T-cell (primary cell): ENCODE data around the gene ARHGAP5. TPM values are rescaled to one million over a fixed set of nuclear protein-coding genes. Genes with fewer than 3 reads are reported as not detected.

ENCODE experiments used
- ATAC-seq, 4 experiments: fragments of 200-7000 bp in 3 of 4; fragments of 150-1000 bp in 1 of 4; cut with Tn5 transposase; replicated peaks in 1 of 4; 1 replicate in 3 of 4; 2 replicates in 1 of 4; pipeline ENCODE4 v1.10.0; 2021; ENCODE audit warnings: moderate library complexity in 3 of 4, mild to moderate bottlenecking in 2 of 4, moderate number of reproducible peaks in 1 of 4
- CTCF ChIA-PET, 2 donors: fragments of 300-600 bp; sonication (Branson Sonifier 250); formaldehyde crosslinking; loops; one replicate each; lab custom pipeline; 2022; ENCODE audit warnings: antibody characterized with exemption in 2 of 2; lab: Charles Lee
- POLR2A ChIA-PET, 2 donors: fragments of 300-600 bp; sonication (Branson Sonifier 250); formaldehyde crosslinking; loops; one replicate each; lab custom pipeline; 2022; ENCODE audit warnings: antibody characterized with exemption in 2 of 2; lab: Charles Lee
- DNase-seq, 35 experiments: peaks; one replicate each; pipeline versions ENCODE4 v3.0.0 to v3.0.0-alpha.2; 2013 to 2023
- H3K27ac ChIP-seq: one replicate; pipeline ENCODE4 v1.5.1; 2013; ENCODE audit warnings: low read length
- H3K27me3 ChIP-seq, 2 experiments: replicated peaks in 1 of 2; 1 replicate in 1 of 2; 2 replicates in 1 of 2; pipeline versions ENCODE4 v1.6.1 to v1.7.0; 2013; ENCODE audit warnings: low read length in 1 of 2, mixed read lengths in 1 of 2; ENCODE audit not compliant: control insufficient read depth in 2 of 2, insufficient read depth in 2 of 2; ENCODE audit errors: extremely low read depth in 1 of 2
- H3K36me3 ChIP-seq, 2 donors: 1 replicate in 1 of 2; 2 replicates in 1 of 2; pipeline versions ENCODE4 v1.6.1 to v1.7.0; 2013; ENCODE audit warnings: low read length in 1 of 2; ENCODE audit not compliant: control insufficient read depth in 2 of 2, insufficient read depth in 1 of 2; ENCODE audit errors: extremely low read depth in 1 of 2
- H3K4me1 ChIP-seq, 2 experiments: 1 replicate in 1 of 2; 2 replicates in 1 of 2; pipeline versions ENCODE4 v1.6.1 to v1.7.0; 2013; ENCODE audit warnings: low read length in 2 of 2, mixed read lengths in 1 of 2; ENCODE audit not compliant: insufficient read depth in 2 of 2, control insufficient read depth in 1 of 2; ENCODE audit errors: extremely low read depth in 1 of 2
- H3K4me3 ChIP-seq, 2 donors: 1 replicate in 1 of 2; 2 replicates in 1 of 2; pipeline versions ENCODE4 v1.5.1 to v1.7.0; 2013; ENCODE audit warnings: mild to moderate bottlenecking in 2 of 2, low read length in 1 of 2, moderate library complexity in 1 of 2; ENCODE audit not compliant: control insufficient read depth in 1 of 2; ENCODE audit errors: extremely low read depth in 1 of 2
- H3K9me3 ChIP-seq: 2 replicates; pipeline ENCODE4 v1.7.0; 2013
- H3K27ac Mint-ChIP-seq, 2 donors: one replicate each; pipeline ENCODE4 v1.8.0; 2020 to 2021; ENCODE audit warnings: mild to moderate bottlenecking in 2 of 2, mixed read lengths in 2 of 2
- H3K27me3 Mint-ChIP-seq, 2 donors: one replicate each; pipeline ENCODE4 v1.8.0; 2021 to 2022; ENCODE audit warnings: mixed read lengths in 2 of 2
- H3K36me3 Mint-ChIP-seq: one replicate; pipeline ENCODE4 v1.8.0; 2021; ENCODE audit warnings: mixed read lengths
- H3K4me1 Mint-ChIP-seq, 3 donors: one replicate each; pipeline ENCODE4 v1.8.0; 2020 to 2022; ENCODE audit warnings: mixed read lengths in 3 of 3, mild to moderate bottlenecking in 1 of 3
- H3K4me3 Mint-ChIP-seq, 3 donors: one replicate each; pipeline ENCODE4 v1.8.0; 2020 to 2022; ENCODE audit warnings: mild to moderate bottlenecking in 3 of 3, mixed read lengths in 3 of 3, moderate library complexity in 3 of 3
- H3K9me3 Mint-ChIP-seq, 3 donors: one replicate each; pipeline ENCODE4 v1.8.0; 2020 to 2022; ENCODE audit warnings: mixed read lengths in 3 of 3
- WGBS: methylation state at CpG from one replicate; pipeline ENCODE4 v1.1.5; 2013; ENCODE audit warnings: missing lambda C conversion rate; ENCODE audit not compliant: insufficient coverage; 5-methylcytosine and 5-hydroxymethylcytosine counted together
- total RNA-seq, 35 experiments: library from RNA in 6 of 35; stranded (reverse) in 6 of 35; fragments of 120-200 nt in 1 of 35; gene quantifications; one replicate each; pipeline versions ENCODE4 v1.2.1 to v1.2.4 and lab custom pipeline; 2013 to 2026

Gene ARHGAP5
- total RNA-seq, 5 donors from 2014 or later (not counting 1 experiment from before 2014, with no cell fraction given), result 43.1 to 69.3 (median 60.9) TPM

- Mint-ChIP-seq H3K36me3 (peaks cover 4% of the 10 kb centered on the region), H3K9me3 (no peaks in the 10 kb centered on the region), H3K4me1 (peaks cover 51 to 53% (median 51%) of the 10 kb centered on the region in 3 donors), H3K27me3 (no peaks in the 10 kb centered on the region), H3K4me3 (peak overlapping the region; percentile 90 to 99 (median 94)), H3K27ac (peak overlapping the region in 1 of 2 donors; percentile 86)
- H3K36me3 ChIP-seq, result no peaks in the 10 kb centered on the region
- H3K27me3 ChIP-seq, result no peaks in the 10 kb centered on the region
- no peak overlapping the region for H3K27ac ChIP-seq
- no CpG with 5 or more reads among the region's 7 CpGs for WGBS
- DNase-seq, result peak in 1 of 35 experiments; percentile 12
- no peaks in the 10 kb centered on the region for H3K9me3 ChIP-seq
- ChIA-PET POLR2A (no interaction called here), CTCF (no interaction called here)
- peak overlapping the region; percentile 70 to 97 for H3K4me3 ChIP-seq
- ATAC-seq, result no peak
- peaks cover 8 to 12% of the 10 kb centered on the region in 2 experiments for H3K4me1 ChIP-seq
Observed at GRCh38 chr14:32078858-32079216, 1.7 kb downstream of the ARHGAP5 start.

GRCh38 chr14:32079264-32079663, 2.2 kb downstream of the ARHGAP5 start:
- Mint-ChIP-seq H3K9me3 (no peaks in the 10 kb centered on the region), H3K4me3 (peak overlapping the region; percentile 90 to 99 (median 94)), H3K36me3 (peaks cover 4% of the 10 kb centered on the region), H3K27ac (no peak overlapping the region), H3K4me1 (peaks cover 51 to 55% (median 54%) of the 10 kb centered on the region in 3 donors), H3K27me3 (no peaks in the 10 kb centered on the region)
- H3K36me3 ChIP-seq, result no peaks in the 10 kb centered on the region
- H3K4me1 ChIP-seq, result peaks cover 8 to 12% of the 10 kb centered on the region in 2 experiments
- H3K9me3 ChIP-seq, result no peaks in the 10 kb centered on the region
- ChIA-PET CTCF (no interaction called here), POLR2A (no interaction called here)
- no peak overlapping the region for H3K4me3 ChIP-seq
- H3K27ac ChIP-seq, result no peak overlapping the region
- ATAC-seq (no peak), DNase-seq (no peak)
- no CpG with 5 or more reads among the region's 4 CpGs for WGBS
- H3K27me3 ChIP-seq, result no peaks in the 10 kb centered on the region

- no CpG with 5 or more reads among the region's 1 CpG for WGBS
- H3K4me1 Mint-ChIP-seq, result peaks cover 57 to 61% (median 60%) of the 10 kb centered on the region in 3 donors
Observed at GRCh38 chr14:32080001-32080510, 3.0 kb downstream of the ARHGAP5 start.

GRCh38 chr14:32081901-32082300, 4.8 kb downstream of the ARHGAP5 start:
- H3K4me1 Mint-ChIP-seq, result peaks cover 57 to 62% (median 62%) of the 10 kb centered on the region in 3 donors
- H3K27me3 Mint-ChIP-seq, result no peaks in the 10 kb centered on the region
- Histone ChIP-seq H3K27me3 (no peaks in the 10 kb centered on the region), H3K4me3 (no peak overlapping the region), H3K36me3 (no peaks in the 10 kb centered on the region), H3K9me3 (no peaks in the 10 kb centered on the region), H3K4me1 (peaks cover 6 to 8% of the 10 kb centered on the region in 2 experiments), H3K27ac (no peak overlapping the region)
- no peak overlapping the region for H3K4me3 Mint-ChIP-seq
- ATAC-seq (no peak), DNase-seq (no peak)
- H3K36me3 Mint-ChIP-seq, result peaks cover 4% of the 10 kb centered on the region
- no peak overlapping the region for H3K27ac Mint-ChIP-seq
- H3K9me3 Mint-ChIP-seq, result no peaks in the 10 kb centered on the region
- ChIA-PET POLR2A (no interaction called here), CTCF (no interaction called here)
- 94% methylated on average over 2 of the region's 7 CpGs for WGBS

More at GRCh38 chr14:32080001-32080510, 3.0 kb downstream of the ARHGAP5 start:
- Mint-ChIP-seq H3K9me3 (no peaks in the 10 kb centered on the region), H3K27me3 (no peaks in the 10 kb centered on the region), H3K36me3 (peaks cover 4% of the 10 kb centered on the region), H3K4me3 (no peak overlapping the region), H3K27ac (no peak overlapping the region)
- H3K27me3 ChIP-seq, result no peaks in the 10 kb centered on the region
- no peak overlapping the region for H3K27ac ChIP-seq
- H3K9me3 ChIP-seq, result no peaks in the 10 kb centered on the region
- ChIA-PET CTCF (no interaction called here), POLR2A (no interaction called here)
- no peak overlapping the region for H3K4me3 ChIP-seq
- DNase-seq, result no peak
- H3K36me3 ChIP-seq, result no peaks in the 10 kb centered on the region
- no peak for ATAC-seq
- H3K4me1 ChIP-seq, result peaks cover 8 to 12% of the 10 kb centered on the region in 2 experiments

- ATAC-seq (no peak), DNase-seq (no peak)
- CTCF ChIA-PET, result no interaction called here
- Mint-ChIP-seq H3K9me3 (no peaks in the 10 kb centered on the region), H3K27ac (no peak overlapping the region), H3K4me1 (peaks cover 59 to 67% (median 66%) of the 10 kb centered on the region in 3 donors), H3K4me3 (no peak overlapping the region), H3K36me3 (peaks cover 4% of the 10 kb centered on the region), H3K27me3 (no peaks in the 10 kb centered on the region)
- Histone ChIP-seq H3K4me1 (peaks cover 0 to 7% of the 10 kb centered on the region in 2 experiments), H3K27me3 (no peaks in the 10 kb centered on the region), H3K4me3 (no peak overlapping the region), H3K36me3 (no peaks in the 10 kb centered on the region), H3K27ac (no peak overlapping the region), H3K9me3 (no peaks in the 10 kb centered on the region)
- POLR2A ChIA-PET, result interaction anchor here in 1 of 2 donors (0.6 kb wide), 1 partner anchor 22 kb away, joined by 3 read pairs; no protein-coding TSS in a partner anchor
Observed at GRCh38 chr14:32083315-32083624, 6.2 kb downstream of the ARHGAP5 start.

- DNase-seq (no peak), ATAC-seq (no peak)
- ChIA-PET POLR2A (interaction anchor here in 1 of 2 donors (0.6 kb wide), 1 partner anchor 21 kb away, joined by 3 read pairs; no protein-coding TSS in a partner anchor), CTCF (no interaction called here)
- H3K9me3 ChIP-seq, result no peaks in the 10 kb centered on the region
- H3K27me3 ChIP-seq, result no peaks in the 10 kb centered on the region
- Mint-ChIP-seq H3K27ac (no peak overlapping the region), H3K4me1 (peaks cover 57 to 64% (median 61%) of the 10 kb centered on the region in 3 donors), H3K9me3 (no peaks in the 10 kb centered on the region), H3K36me3 (peaks cover 4% of the 10 kb centered on the region), H3K27me3 (no peaks in the 10 kb centered on the region), H3K4me3 (no peak overlapping the region)
- H3K27ac ChIP-seq, result no peak overlapping the region
- H3K4me1 ChIP-seq, result peaks cover 0 to 2% of the 10 kb centered on the region in 2 experiments
- H3K36me3 ChIP-seq, result no peaks in the 10 kb centered on the region
- H3K4me3 ChIP-seq, result no peak overlapping the region
Observed at GRCh38 chr14:32083789-32084188, 6.7 kb downstream of the ARHGAP5 start.
